Measurements from ENCODE around the gene CCHCR1.

CCHCR1 gene

GRCh38 chr6:31145386-31145785 is 12.2 kb downstream of the CCHCR1 start:
- no peak for TF ChIP-seq POLR2A (IDR thresholded peaks at IDR 0.05; ENCODE audit: low read depth, low read length)
- no peak for TF ChIP-seq PAX5 (IDR thresholded peaks at IDR 0.05; ENCODE audit: insufficient read depth, low read length, severe bottlenecking)
- no peak for TF ChIP-seq POLR2AphosphoS5 (IDR thresholded peaks at IDR 0.05; ENCODE audit: low read depth, low read length)
- no peak for TF ChIP-seq TAF1 (IDR thresholded peaks at IDR 0.05; ENCODE audit: low read depth, low read length)
- TF ChIP-seq SPI1 (IDR thresholded peaks at IDR 0.05; ENCODE audit: low read depth, low read length), result no peak
- no peak for DNase-seq (ENCODE audit: insufficient read length, low spot score)
- FAIRE-seq, result no peak

- no peak for DNase-seq (ENCODE audit: insufficient read length, low spot score)
- FAIRE-seq, result no peak
- TF ChIP-seq TAF1 (IDR thresholded peaks at IDR 0.05; ENCODE audit: low read depth, low read length), result no peak
- no peak for TF ChIP-seq POLR2A (IDR thresholded peaks at IDR 0.05; ENCODE audit: low read depth, low read length)
- no peak for TF ChIP-seq POU2F2 (IDR thresholded peaks at IDR 0.05; ENCODE audit: low read depth, low read length)
- no peak for TF ChIP-seq PAX5 (IDR thresholded peaks at IDR 0.05; ENCODE audit: insufficient read depth, low read length, severe bottlenecking)
- TF ChIP-seq POLR2AphosphoS5 (IDR thresholded peaks at IDR 0.05; ENCODE audit: low read depth, low read length), result no peak
- no peak for TF ChIP-seq SPI1 (IDR thresholded peaks at IDR 0.05; ENCODE audit: low read depth, low read length)
Measured at GRCh38 chr6:31144970-31145340, 12.6 kb downstream of the CCHCR1 start.

- DNase-seq (ENCODE audit: insufficient read length, low spot score), result no peak
- FAIRE-seq, result no peak
Measured at GRCh38 chr6:31144296-31144969, 13.2 kb downstream of the CCHCR1 start.

GRCh38 chr6:31143148-31143547 is 14.5 kb downstream of the CCHCR1 start:
- FAIRE-seq (no peak), DNase-seq (ENCODE audit: insufficient read length, low spot score) (no peak)
- TF ChIP-seq POLR2AphosphoS5 (IDR thresholded peaks at IDR 0.05; ENCODE audit: low read depth, low read length) (no peak), POU2F2 (IDR thresholded peaks at IDR 0.05; ENCODE audit: low read depth, low read length) (no peak), TAF1 (IDR thresholded peaks at IDR 0.05; ENCODE audit: low read depth, low read length) (no peak), SPI1 (IDR thresholded peaks at IDR 0.05; ENCODE audit: low read depth, low read length) (no peak), POLR2A (IDR thresholded peaks at IDR 0.05; ENCODE audit: low read depth, low read length) (no peak), PAX5 (IDR thresholded peaks at IDR 0.05; ENCODE audit: insufficient read depth, low read length, severe bottlenecking) (no peak)

More at GRCh38 chr6:31144296-31144969, 13.2 kb downstream of the CCHCR1 start:
- no peak for TF ChIP-seq POLR2A (IDR thresholded peaks at IDR 0.05; ENCODE audit: low read depth, low read length)
- TF ChIP-seq POU2F2 (IDR thresholded peaks at IDR 0.05; ENCODE audit: low read depth, low read length), result no peak
- TF ChIP-seq TAF1 (IDR thresholded peaks at IDR 0.05; ENCODE audit: low read depth, low read length), result no peak
- no peak for TF ChIP-seq PAX5 (IDR thresholded peaks at IDR 0.05; ENCODE audit: insufficient read depth, low read length, severe bottlenecking)
- TF ChIP-seq SPI1 (IDR thresholded peaks at IDR 0.05; ENCODE audit: low read depth, low read length), result no peak
- TF ChIP-seq POLR2AphosphoS5 (IDR thresholded peaks at IDR 0.05; ENCODE audit: low read depth, low read length), result no peak

GRCh38 chr6:31142361-31142761 is 15.2 kb downstream of the CCHCR1 start:
- no peak for TF ChIP-seq POU2F2 (IDR thresholded peaks at IDR 0.05; ENCODE audit: low read depth, low read length)
- TF ChIP-seq PAX5 (IDR thresholded peaks at IDR 0.05; ENCODE audit: insufficient read depth, low read length, severe bottlenecking), result no peak
- no peak for TF ChIP-seq SPI1 (IDR thresholded peaks at IDR 0.05; ENCODE audit: low read depth, low read length)
- TF ChIP-seq POLR2A (IDR thresholded peaks at IDR 0.05; ENCODE audit: low read depth, low read length), result no peak
- no peak for TF ChIP-seq POLR2AphosphoS5 (IDR thresholded peaks at IDR 0.05; ENCODE audit: low read depth, low read length)
- no peak for TF ChIP-seq TAF1 (IDR thresholded peaks at IDR 0.05; ENCODE audit: low read depth, low read length)
- FAIRE-seq (no peak), DNase-seq (ENCODE audit: insufficient read length, low spot score) (no peak)

- TF ChIP-seq POLR2AphosphoS5 (IDR thresholded peaks at IDR 0.05; ENCODE audit: low read depth, low read length), result no peak
- no peak for TF ChIP-seq PAX5 (IDR thresholded peaks at IDR 0.05; ENCODE audit: insufficient read depth, low read length, severe bottlenecking)
- no peak for TF ChIP-seq SPI1 (IDR thresholded peaks at IDR 0.05; ENCODE audit: low read depth, low read length)
- no peak for TF ChIP-seq TAF1 (IDR thresholded peaks at IDR 0.05; ENCODE audit: low read depth, low read length)
- no peak for TF ChIP-seq POU2F2 (IDR thresholded peaks at IDR 0.05; ENCODE audit: low read depth, low read length)
- no peak for TF ChIP-seq POLR2A (IDR thresholded peaks at IDR 0.05; ENCODE audit: low read depth, low read length)
- FAIRE-seq, result no peak
Measured at GRCh38 chr6:31140643-31141042, 17.0 kb downstream of the CCHCR1 start.

GRCh38 chr6:31139599-31139998 is 18.0 kb downstream of the CCHCR1 start:
- TF ChIP-seq TAF1 (IDR thresholded peaks at IDR 0.05; ENCODE audit: low read depth, low read length), result no peak
- TF ChIP-seq POU2F2 (IDR thresholded peaks at IDR 0.05; ENCODE audit: low read depth, low read length), result no peak
- TF ChIP-seq POLR2AphosphoS5 (IDR thresholded peaks at IDR 0.05; ENCODE audit: low read depth, low read length), result no peak
- TF ChIP-seq SPI1 (IDR thresholded peaks at IDR 0.05; ENCODE audit: low read depth, low read length), result no peak
- TF ChIP-seq PAX5 (IDR thresholded peaks at IDR 0.05; ENCODE audit: insufficient read depth, low read length, severe bottlenecking), result no peak
- no peak for TF ChIP-seq POLR2A (IDR thresholded peaks at IDR 0.05; ENCODE audit: low read depth, low read length)
- FAIRE-seq (no peak), DNase-seq (ENCODE audit: insufficient read length, low spot score) (no peak)

More at GRCh38 chr6:31140643-31141042, 17.0 kb downstream of the CCHCR1 start:
- no peak for DNase-seq (ENCODE audit: insufficient read length, low spot score)

GRCh38 chr6:31138982-31139381 is 18.6 kb downstream of the CCHCR1 start, which contains the start of gene PSORS1C2:
Gene PSORS1C2, minus strand, starts transcription at chr6:31139066. Its CDS starts 40 bp downstream, at chr6:31139026.
- no peak for FAIRE-seq
- no peak for DNase-seq (ENCODE audit: insufficient read length, low spot score)
- no peak for TF ChIP-seq POLR2A (IDR thresholded peaks at IDR 0.05; ENCODE audit: low read depth, low read length)
- TF ChIP-seq PAX5 (IDR thresholded peaks at IDR 0.05; ENCODE audit: insufficient read depth, low read length, severe bottlenecking), result no peak

GRCh38 chr6:31135710-31136109 is 21.9 kb downstream of the CCHCR1 start:
- FAIRE-seq, result no peak
- DNase-seq (ENCODE audit: insufficient read length, low spot score), result no peak
- TF ChIP-seq POLR2A (IDR thresholded peaks at IDR 0.05; ENCODE audit: low read depth, low read length), result no peak
- TF ChIP-seq POLR2AphosphoS5 (IDR thresholded peaks at IDR 0.05; ENCODE audit: low read depth, low read length), result no peak
- no peak for TF ChIP-seq SPI1 (IDR thresholded peaks at IDR 0.05; ENCODE audit: low read depth, low read length)
- no peak for TF ChIP-seq POU2F2 (IDR thresholded peaks at IDR 0.05; ENCODE audit: low read depth, low read length)
- no peak for TF ChIP-seq TAF1 (IDR thresholded peaks at IDR 0.05; ENCODE audit: low read depth, low read length)
- no peak for TF ChIP-seq PAX5 (IDR thresholded peaks at IDR 0.05; ENCODE audit: insufficient read depth, low read length, severe bottlenecking)

GRCh38 chr6:31132806-31133205 is 24.8 kb downstream of the CCHCR1 start:
- FAIRE-seq (no peak), DNase-seq (ENCODE audit: insufficient read length, low spot score) (no peak)
- TF ChIP-seq POLR2AphosphoS5 (IDR thresholded peaks at IDR 0.05; ENCODE audit: low read depth, low read length) (no peak), SPI1 (IDR thresholded peaks at IDR 0.05; ENCODE audit: low read depth, low read length) (no peak), PAX5 (IDR thresholded peaks at IDR 0.05; ENCODE audit: insufficient read depth, low read length, severe bottlenecking) (no peak), POU2F2 (IDR thresholded peaks at IDR 0.05; ENCODE audit: low read depth, low read length) (no peak), POLR2A (IDR thresholded peaks at IDR 0.05; ENCODE audit: low read depth, low read length) (no peak), TAF1 (IDR thresholded peaks at IDR 0.05; ENCODE audit: low read depth, low read length) (no peak)
